Neural progenitor cell (in vitro differentiated cells): Measurements from ENCODE around the gene IGSF9. TPM values are rescaled to one million over a fixed set of nuclear protein-coding genes. Genes with fewer than 3 reads are reported as not detected.

Experiments used
- DNase-seq: peaks from one replicate; pipeline ENCODE4 v3.0.0-alpha.2; 2016; ENCODE audit warnings: low spot score
- H2AFZ ChIP-seq: fragments of 200-600 bp; sonication (generic); replicated peaks from 2 replicates; pipeline ENCODE4 v1.6.1; 2016; ENCODE audit warnings: antibody characterized with exemption
- H3F3A ChIP-seq: fragments of 200-600 bp; sonication (generic); 2 replicates; pipeline ENCODE4 v1.6.1; 2016; ENCODE audit warnings: antibody characterized with exemption, low read depth
- H3K27ac ChIP-seq: fragments of 200-600 bp; sonication (generic); 2 replicates; pipeline ENCODE4 v1.5.1; 2016; ENCODE audit warnings: mild to moderate bottlenecking
- H3K27me3 ChIP-seq: fragments of 200-600 bp; sonication (generic); 2 replicates; pipeline ENCODE4 v1.6.1; 2016; ENCODE audit warnings: mild to moderate bottlenecking, moderate library complexity
- H3K36me3 ChIP-seq: fragments of 200-600 bp; sonication (generic); 2 replicates; pipeline ENCODE4 v1.5.1; 2016
- H3K4me1 ChIP-seq: fragments of 200-600 bp; sonication (generic); 2 replicates; pipeline ENCODE4 v1.6.1; 2016; ENCODE audit warnings: mixed run types
- H3K4me2 ChIP-seq: fragments of 200-600 bp; sonication (generic); 2 replicates; pipeline ENCODE4 v1.6.1; 2016
- H3K4me3 ChIP-seq: fragments of 200-600 bp; sonication (generic); 2 replicates; pipeline ENCODE4 v1.5.1; 2016
- H3K79me2 ChIP-seq: fragments of 200-600 bp; sonication (generic); 2 replicates; pipeline ENCODE4 v1.6.1; 2016; ENCODE audit warnings: low read depth
- H3K9ac ChIP-seq: fragments of 200-600 bp; sonication (generic); 2 replicates; pipeline ENCODE4 v1.6.1; 2016
- H3K9me3 ChIP-seq: fragments of 200-600 bp; sonication (generic); 2 replicates; pipeline ENCODE4 v1.5.1; 2016; ENCODE audit warnings: low read depth
- H4K20me1 ChIP-seq: fragments of 200-600 bp; sonication (generic); 2 replicates; pipeline ENCODE4 v1.6.1; 2016; ENCODE audit warnings: low read depth
- H3K27ac Mint-ChIP-seq: 3 replicates; pipeline ENCODE4 v1.8.0; 2021; ENCODE audit warnings: mixed read lengths
- H3K27me3 Mint-ChIP-seq: 2 replicates; pipeline ENCODE4 v1.8.0; 2022; ENCODE audit warnings: low read depth, mild to moderate bottlenecking, inconsistent platforms, moderate library complexity, mixed read lengths; ENCODE audit not compliant: insufficient read depth
- H3K36me3 Mint-ChIP-seq: 3 replicates; pipeline ENCODE4 v1.8.0; 2021; ENCODE audit warnings: mixed read lengths
- H3K4me1 Mint-ChIP-seq: 3 replicates; pipeline ENCODE4 v1.8.0; 2021; ENCODE audit warnings: mixed read lengths
- H3K4me3 Mint-ChIP-seq: 3 replicates; pipeline ENCODE4 v1.8.0; 2021; ENCODE audit warnings: mild to moderate bottlenecking, moderate library complexity, mixed read lengths
- H3K9me3 Mint-ChIP-seq: 3 replicates; pipeline ENCODE4 v1.8.0; 2020; ENCODE audit warnings: mixed read lengths
- EZH2 ChIP-seq: fragments of 200-600 bp; sonication (generic); IDR thresholded peaks from 2 replicates; pipeline ENCODE4 v1.6.1; 2017; ENCODE audit warnings: antibody characterized with exemption, mild to moderate bottlenecking, moderate library complexity
- EZH2phosphoT487 ChIP-seq: fragments of 200-600 bp; sonication (generic); IDR thresholded peaks from 2 replicates; pipeline ENCODE4 v1.6.1; 2017; ENCODE audit warnings: antibody characterized with exemption
- total RNA-seq: library from RNA; depleted of rRNA; stranded (reverse); fragments of >200 nt; gene quantifications from 2 replicates; pipeline ENCODE4 v1.2.3, GENCODE V29; 2015; ENCODE audit warnings: low replicate concordance
- TF ChIP-seq, protein P1 (sequence below): fragments of 200-600 bp; sonication (generic); IDR thresholded peaks from 2 replicates; pipeline ENCODE4 v1.5.1; 2017; ENCODE audit warnings: antibody characterized with exemption, mild to moderate bottlenecking

The IGSF9 gene
- total RNA-seq, 1 donor from 2014 or later: 3.3 TPM

GRCh38 chr1:159958719-159959380, 13.4 kb upstream of the IGSF9 start:
- Histone ChIP-seq H3K27ac (no peak overlapping the region), H3K4me1 (peaks cover 2% of the 10 kb centered on the region), H3K9me3 (no peaks in the 10 kb centered on the region), H3K4me3 (no peak overlapping the region), H2AFZ (no peak overlapping the region), H3K79me2 (no peaks in the 10 kb centered on the region), H4K20me1 (no peaks in the 10 kb centered on the region), H3K27me3 (no peaks in the 10 kb centered on the region), H3F3A (peaks cover 4% of the 10 kb centered on the region), H3K4me2 (no peak overlapping the region), H3K36me3 (no peaks in the 10 kb centered on the region), H3K9ac (no peak overlapping the region)
- H3K9me3 Mint-ChIP-seq: peaks cover 2% of the 10 kb centered on the region
- H3K36me3 Mint-ChIP-seq: no peaks in the 10 kb centered on the region
- peaks cover 3% of the 10 kb centered on the region for H3K4me1 Mint-ChIP-seq
- H3K27ac Mint-ChIP-seq: no peak overlapping the region
- H3K27me3 Mint-ChIP-seq: peaks cover 6% of the 10 kb centered on the region
- TF ChIP-seq EZH2: no peak
- no peak for TF ChIP-seq EZH2phosphoT487
- TF ChIP-seq, protein P1, sequence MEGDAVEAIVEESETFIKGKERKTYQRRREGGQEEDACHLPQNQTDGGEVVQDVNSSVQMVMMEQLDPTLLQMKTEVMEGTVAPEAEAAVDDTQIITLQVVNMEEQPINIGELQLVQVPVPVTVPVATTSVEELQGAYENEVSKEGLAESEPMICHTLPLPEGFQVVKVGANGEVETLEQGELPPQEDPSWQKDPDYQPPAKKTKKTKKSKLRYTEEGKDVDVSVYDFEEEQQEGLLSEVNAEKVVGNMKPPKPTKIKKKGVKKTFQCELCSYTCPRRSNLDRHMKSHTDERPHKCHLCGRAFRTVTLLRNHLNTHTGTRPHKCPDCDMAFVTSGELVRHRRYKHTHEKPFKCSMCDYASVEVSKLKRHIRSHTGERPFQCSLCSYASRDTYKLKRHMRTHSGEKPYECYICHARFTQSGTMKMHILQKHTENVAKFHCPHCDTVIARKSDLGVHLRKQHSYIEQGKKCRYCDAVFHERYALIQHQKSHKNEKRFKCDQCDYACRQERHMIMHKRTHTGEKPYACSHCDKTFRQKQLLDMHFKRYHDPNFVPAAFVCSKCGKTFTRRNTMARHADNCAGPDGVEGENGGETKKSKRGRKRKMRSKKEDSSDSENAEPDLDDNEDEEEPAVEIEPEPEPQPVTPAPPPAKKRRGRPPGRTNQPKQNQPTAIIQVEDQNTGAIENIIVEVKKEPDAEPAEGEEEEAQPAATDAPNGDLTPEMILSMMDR: no peak
- DNase-seq: no peak
- H3K4me3 Mint-ChIP-seq: no peak overlapping the region

DNA sequence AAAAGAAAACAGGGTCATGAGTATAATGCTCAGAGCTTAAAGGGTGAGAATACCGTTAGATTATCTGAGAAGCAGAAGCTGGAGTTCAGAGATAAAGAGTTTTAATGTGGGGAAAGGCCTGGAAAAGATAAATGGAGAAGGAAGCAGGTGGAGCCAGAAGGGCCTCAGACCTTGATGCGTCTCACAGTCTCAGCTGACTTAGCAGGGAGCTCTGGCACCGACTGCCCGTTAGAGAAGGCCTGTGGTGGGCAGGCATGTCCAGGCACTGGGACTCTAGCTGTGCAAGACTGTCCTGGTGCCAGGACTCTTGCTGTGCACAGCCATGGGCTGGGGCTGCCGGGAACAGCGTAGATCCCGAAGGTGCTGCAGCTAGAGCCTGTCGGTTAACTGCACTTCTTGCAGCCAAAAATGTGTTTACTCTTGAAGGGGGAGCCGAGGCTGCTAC, 12.4 kb upstream of the IGSF9 start:
- no peak overlapping the region for H3K9ac ChIP-seq
- H3K4me3 ChIP-seq: no peak overlapping the region
- no peaks in the 10 kb centered on the region for H3K4me1 ChIP-seq
- no peak for DNase-seq
- no peaks in the 10 kb centered on the region for H4K20me1 ChIP-seq
- no peak overlapping the region for H3K4me2 ChIP-seq
- H3K27me3 Mint-ChIP-seq: peaks cover 9% of the 10 kb centered on the region
- H3K9me3 ChIP-seq: no peaks in the 10 kb centered on the region
- H3K79me2 ChIP-seq: no peaks in the 10 kb centered on the region
- H3K27ac Mint-ChIP-seq: no peak overlapping the region
- no peak overlapping the region for H2AFZ ChIP-seq
- no peak overlapping the region for H3K27ac ChIP-seq
- no peaks in the 10 kb centered on the region for H3K36me3 Mint-ChIP-seq
- TF ChIP-seq, protein P1: no peak
- no peak for TF ChIP-seq EZH2phosphoT487
- TF ChIP-seq EZH2: no peak
- H3K36me3 ChIP-seq: no peaks in the 10 kb centered on the region
- no peaks in the 10 kb centered on the region for H3K27me3 ChIP-seq
- H3K9me3 Mint-ChIP-seq: peaks cover 2% of the 10 kb centered on the region
- H3K4me1 Mint-ChIP-seq: peaks cover 3% of the 10 kb centered on the region
- H3K4me3 Mint-ChIP-seq: no peak overlapping the region
- no peaks in the 10 kb centered on the region for H3F3A ChIP-seq

- Mint-ChIP-seq H3K27me3 (peaks cover 7% of the 10 kb centered on the region), H3K27ac (no peak overlapping the region), H3K9me3 (peaks cover 2% of the 10 kb centered on the region), H3K36me3 (no peaks in the 10 kb centered on the region), H3K4me3 (no peak overlapping the region), H3K4me1 (peaks cover 3% of the 10 kb centered on the region)
- Histone ChIP-seq H2AFZ (no peak overlapping the region), H3K79me2 (no peaks in the 10 kb centered on the region), H3F3A (no peaks in the 10 kb centered on the region), H3K4me3 (no peak overlapping the region), H3K27me3 (no peaks in the 10 kb centered on the region), H3K4me2 (no peak overlapping the region), H3K9me3 (no peaks in the 10 kb centered on the region), H3K36me3 (no peaks in the 10 kb centered on the region), H3K27ac (no peak overlapping the region), H3K9ac (no peak overlapping the region), H4K20me1 (no peaks in the 10 kb centered on the region), H3K4me1 (no peaks in the 10 kb centered on the region)
- DNase-seq: no peak
- TF ChIP-seq EZH2 (no peak), EZH2phosphoT487 (no peak)
- TF ChIP-seq, protein P1: no peak
Observed at GRCh38 chr1:159955456-159955855, 10.0 kb upstream of the IGSF9 start.
